Fibroblast of pulmonary artery (primary cell): ENCODE measurements around the gene MOV10L1.
"Not testable (repeated sequence)": the region's sequence is repeated elsewhere in the genome, so short reads cannot be mapped to it uniquely, and the experiment has no call there.

Source experiments
- DNase-seq: peaks from one replicate; pipeline ENCODE4 v3.0.0-alpha.2; 2010; ENCODE audit warnings: low read depth
- H3K4me3 ChIP-seq: replicated peaks from 2 replicates; pipeline ENCODE4 v1.5.1; 2011; ENCODE audit warnings: low read depth, mild to moderate bottlenecking, control low read depth, low read length, moderate library complexity
- CTCF ChIP-seq: IDR thresholded peaks from 2 replicates; pipeline ENCODE4 v1.5.1; 2011; ENCODE audit warnings: mild to moderate bottlenecking, control low read depth, low read length, inconsistent platforms; ENCODE audit errors: missing control alignments

The MOV10L1 gene

GRCh38 chr22:50129121-50129736 lies 39.4 kb downstream of the MOV10L1 start:
- no peak overlapping the region for H3K4me3 ChIP-seq
- no peak for TF ChIP-seq CTCF
- DNase-seq, result no peak

GRCh38 chr22:50131894-50132293 lies 42.1 kb downstream of the MOV10L1 start:
- no peak for TF ChIP-seq CTCF
- no peak for DNase-seq
- no peak overlapping the region for H3K4me3 ChIP-seq

- no peak overlapping the region for H3K4me3 ChIP-seq
- no peak for DNase-seq
- no peak for TF ChIP-seq CTCF
These were observed 44.7 kb downstream of the MOV10L1 start for GRCh38 chr22:50134481-50134880.

GRCh38 chr22:50136581-50137015 lies 46.8 kb downstream of the MOV10L1 start:
- peak; percentile 72 for DNase-seq
- no peak overlapping the region for H3K4me3 ChIP-seq
- no peak for TF ChIP-seq CTCF

DNA sequence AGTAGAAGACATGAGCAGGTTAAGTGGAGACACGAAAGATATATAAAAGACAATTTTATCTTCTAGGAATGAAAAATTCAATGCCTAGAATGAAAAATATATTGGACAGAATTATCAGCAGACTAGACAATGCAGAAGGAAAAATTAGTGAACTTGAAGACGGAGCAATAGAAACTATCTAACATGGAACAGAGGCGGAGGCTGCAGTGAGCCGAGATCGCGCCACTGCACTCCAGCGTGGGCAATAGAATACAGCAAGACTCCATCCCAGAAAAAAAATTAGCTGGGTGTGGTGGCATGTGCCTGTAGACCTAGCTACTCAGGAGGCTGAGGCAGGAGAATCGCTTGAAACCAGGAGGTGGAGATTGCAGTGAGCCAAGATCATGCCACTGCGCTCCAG lies 47.5 kb downstream of the MOV10L1 start:
- not testable (repeated sequence) for H3K4me3 ChIP-seq, DNase-seq

GRCh38 chr22:50138041-50138440 lies 48.2 kb downstream of the MOV10L1 start:
- H3K4me3 ChIP-seq, result no peak overlapping the region
- no peak for DNase-seq
- no peak for TF ChIP-seq CTCF

DNA sequence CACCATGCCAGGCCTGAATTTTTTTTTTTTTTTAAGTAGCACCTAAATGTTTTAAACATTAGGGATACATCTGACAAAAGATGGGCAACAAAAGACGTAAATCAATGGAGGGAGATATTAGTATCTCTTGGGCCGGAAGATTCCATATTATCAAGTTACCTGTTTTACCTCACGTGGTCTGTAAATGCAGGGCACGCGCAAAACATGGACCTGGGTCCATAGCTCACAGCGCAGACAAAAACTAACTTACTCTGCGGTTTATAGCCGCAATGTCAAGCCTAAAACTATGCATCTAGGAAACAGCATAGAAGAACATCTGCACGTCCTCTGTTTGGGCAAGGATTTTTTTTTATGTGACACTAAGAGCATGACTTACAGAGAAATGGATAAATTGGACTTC lies 49.2 kb downstream of the MOV10L1 start:
- no peak overlapping the region for H3K4me3 ChIP-seq
- no peak for TF ChIP-seq CTCF

More for the DNA sequence above, 49.2 kb downstream of the MOV10L1 start:
- DNase-seq, result no peak
